Measurements from ENCODE around the gene SEC31A. TPM values are rescaled to one million over a fixed set of nuclear protein-coding genes. Genes with fewer than 3 reads are reported as not detected.
A peak's percentile ranks its signal among the peaks of the same experiment; 100 is the strongest.
"Not testable (repeated sequence)": the region's sequence is repeated elsewhere in the genome, so short reads cannot be mapped to it uniquely, and the experiment has no call there.

The SEC31A gene
- total and polyA plus RNA-seq, 2 of the 4 experiments (the other 2 are of a cell fraction): 278 to 366 TPM

DNA sequence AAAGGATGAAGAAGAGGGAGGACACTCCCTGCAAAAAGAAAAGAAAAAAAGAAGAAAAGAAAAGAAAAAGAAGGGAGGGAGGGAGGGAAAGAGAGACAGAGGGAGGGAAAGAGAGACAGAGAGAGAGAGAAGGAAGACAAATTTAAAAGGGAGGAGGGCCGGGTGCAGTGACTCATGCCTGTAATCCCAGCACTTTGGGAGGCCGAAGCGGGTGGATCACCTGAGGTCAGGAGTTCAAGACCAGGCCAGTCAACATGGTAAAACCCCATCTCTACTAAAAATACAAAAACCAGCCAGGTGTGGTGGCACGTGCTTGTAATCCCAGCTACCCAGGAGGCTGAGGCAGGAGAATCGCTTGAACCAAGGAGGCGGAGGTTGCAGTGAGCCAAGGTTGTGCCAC, 24.9 kb downstream of the SEC31A start:
- Histone ChIP-seq H4K20me1 (ENCODE audit: insufficient read depth, low read length) (peaks cover 27% of the 10 kb centered on the region), H3K27ac (ENCODE audit: insufficient read depth, low read length) (peak overlapping the region; percentile 70), H2BK5ac (ENCODE audit: low read depth, low read length, poor library complexity, severe bottlenecking) (peak overlapping the region; percentile 58), H3K79me1 (ENCODE audit: low read depth in 1 of 2, low read length in 2 of 2) (peaks cover 33 to 52% of the 10 kb centered on the region in 2 experiments), H3K36me3 (ENCODE audit: control insufficient read depth, insufficient read depth, low read length) (peaks cover 59% of the 10 kb centered on the region)
- H3K18ac ChIP-seq (ENCODE audit: low read depth, low read length); dilution Hi-C loops (cut with HindIII; ENCODE audit: low sequenced_read_pairs, unreplicated experiment); H4K8ac ChIP-seq (ENCODE audit: low read depth in 2 of 2, low read length in 2 of 2); DNase-seq; H3K27me3 ChIP-seq (ENCODE audit: control insufficient read depth, insufficient read depth, low read length); H4K5ac ChIP-seq (ENCODE audit: low read depth, low read length); H3K4ac ChIP-seq (ENCODE audit: low read depth, low read length); H4K91ac ChIP-seq (ENCODE audit: insufficient read depth, low read depth, low read length); H2AFZ ChIP-seq (replicated peaks; ENCODE audit: low read length, poor library complexity); H3K14ac ChIP-seq (replicated peaks; ENCODE audit: low read depth, low read length); H3K4me1 ChIP-seq (ENCODE audit: control insufficient read depth, insufficient read depth, low read length); H3K56ac ChIP-seq (ENCODE audit: extremely low read depth, insufficient read depth, low read length); H3K9me1 ChIP-seq (ENCODE audit: insufficient read depth, low read length); POLR2A ChIA-PET (ENCODE audit: unreplicated experiment); H3K4me2 ChIP-seq (ENCODE audit: low read depth, low read length); H2AK9ac ChIP-seq (replicated peaks; ENCODE audit: low read depth, low read length, poor library complexity); H2BK20ac ChIP-seq (ENCODE audit: low read depth, low read length); H3K4me3 ChIP-seq (ENCODE audit: insufficient read depth, low read depth, low read length); H3K23ac ChIP-seq (ENCODE audit: low read depth, low read length); H2BK15ac ChIP-seq (ENCODE audit: low read depth, low read length); H2AK5ac ChIP-seq (ENCODE audit: low read depth, low read length); H3K9ac ChIP-seq (ENCODE audit: low read depth, low read length); intact Hi-C loops (cut with micrococcal nuclease); H2BK120ac ChIP-seq (ENCODE audit: low read depth, low read length); BruUV-seq (replicated peaks); H3K9me3 ChIP-seq (ENCODE audit: control insufficient read depth, insufficient read depth, low read length); in situ Hi-C loops (cut with MboI; ENCODE audit: low sequenced_read_pairs): not testable (repeated sequence)
- ATAC-seq (ENCODE audit: low read depth): peak; percentile 34; the same call in 1 of the 2 replicates
- no CpG with 5 or more reads among the region's 6 CpGs for WGBS, 2 experiments (ENCODE audit: extremely low coverage in 2 of 2, insufficient read length in 1 of 2)
- CTCF ChIA-PET: interaction anchor here (0.6 kb wide), 1 partner anchor 268 kb away, joined by 3 read pairs; no protein-coding TSS in a partner anchor
- peak; percentile 7; the same call in 1 of the 2 replicates for TF ChIP-seq FOS (IDR thresholded peaks at IDR 0.05; ENCODE audit: low read depth, low read length)

All from IMR-90 (cell line).